ENCODE data around the gene PACS1.

- TF ChIP-seq CTCF (IDR thresholded peaks at IDR 0.05; ENCODE audit: low read depth, low read length, poor library complexity, severe bottlenecking) (no peak), EZH2phosphoT487 (IDR thresholded peaks at IDR 0.05; ENCODE audit: borderline replicate concordance, low read length) (no peak)
These were observed 173.9 kb downstream of the PACS1 start for GRCh38 chr11:66243782-66244535.
